Measurements from ENCODE around the gene SEC61A1.

SEC61A1 gene

DNA sequence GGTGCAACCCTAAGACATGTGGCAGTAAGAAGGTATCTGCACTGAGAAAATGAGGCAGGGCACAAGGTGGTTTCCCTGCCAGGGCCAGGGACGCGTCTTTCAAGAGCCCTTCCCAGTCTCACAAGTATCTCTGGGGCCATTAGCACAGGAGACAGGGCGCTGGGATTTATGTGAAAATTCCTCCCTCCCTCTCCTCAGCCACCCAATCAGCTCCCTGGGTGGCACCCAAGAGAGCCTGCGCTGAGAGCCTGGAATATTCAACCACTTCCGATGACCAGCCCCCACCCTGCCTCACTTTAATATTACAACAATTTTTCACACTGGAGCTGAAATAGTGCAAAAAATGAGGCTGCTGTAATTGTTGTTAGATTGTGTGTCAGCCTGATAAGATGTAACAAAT lies 26.1 kb downstream of the SEC61A1 start:
- FAIRE-seq, result no peak

DNA sequence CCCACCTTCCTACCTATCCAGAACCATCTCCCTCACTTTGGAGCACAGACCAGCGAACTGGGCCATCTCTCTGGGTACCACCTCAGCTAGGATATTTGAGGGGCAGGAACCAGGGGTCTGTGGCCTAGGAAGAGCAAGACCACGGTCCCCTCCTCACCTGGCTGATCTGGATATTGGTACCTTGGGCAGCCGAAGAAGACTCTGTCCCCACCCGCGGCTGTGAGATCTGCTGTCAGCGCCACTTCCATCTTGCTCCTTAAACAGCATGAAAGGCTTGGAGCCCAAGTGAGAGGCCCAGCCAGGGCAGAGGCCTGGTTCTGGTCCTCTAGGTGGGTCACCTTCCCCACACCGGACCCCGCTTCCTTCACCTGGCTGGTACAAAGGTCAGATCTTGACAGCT lies 26.6 kb downstream of the SEC61A1 start:
- FAIRE-seq, result no peak

DNA sequence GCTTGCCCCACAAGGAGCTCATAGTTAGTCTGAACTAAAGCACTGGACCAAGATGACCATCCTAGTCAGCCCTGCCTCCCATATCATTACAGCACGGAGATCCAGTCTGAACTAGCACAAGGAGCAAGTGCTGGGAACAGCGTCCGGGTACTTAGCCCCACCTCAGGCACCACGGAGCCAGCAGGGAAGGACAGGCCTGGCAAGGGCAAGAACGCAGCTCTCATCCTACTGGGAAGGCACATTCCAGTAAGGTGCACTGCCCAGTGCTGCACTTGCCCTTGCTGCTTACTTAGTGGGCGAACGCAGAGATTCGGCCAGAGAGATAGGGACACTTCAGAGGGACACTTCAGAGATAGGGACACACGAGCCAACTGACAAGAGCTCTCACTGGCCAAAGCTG lies 27.6 kb downstream of the SEC61A1 start:
- FAIRE-seq, result no peak

- FAIRE-seq, result no peak
These were observed 28.3 kb downstream of the SEC61A1 start for GRCh38 chr3:128080323-128081080.

DNA sequence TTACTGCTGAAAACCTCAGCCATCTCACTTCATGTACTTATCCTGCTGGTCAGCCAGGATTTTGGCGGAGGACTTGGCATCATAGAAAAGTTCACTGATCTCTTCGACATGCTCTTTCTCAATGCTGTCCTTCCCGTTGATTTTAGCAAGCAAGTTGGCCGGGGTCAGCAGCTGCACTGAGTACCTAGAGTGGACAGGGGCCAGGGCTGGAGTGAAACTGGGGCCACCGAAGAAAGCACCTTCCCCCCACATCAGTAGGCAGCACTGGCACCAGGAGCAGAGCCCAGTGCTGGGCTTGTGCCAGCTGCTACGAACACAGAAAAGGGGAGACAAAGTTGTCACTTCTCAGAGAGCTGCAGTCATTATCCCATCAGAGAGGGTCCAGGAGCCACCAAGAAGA lies 29.0 kb downstream of the SEC61A1 start:
- no peak for FAIRE-seq

DNA sequence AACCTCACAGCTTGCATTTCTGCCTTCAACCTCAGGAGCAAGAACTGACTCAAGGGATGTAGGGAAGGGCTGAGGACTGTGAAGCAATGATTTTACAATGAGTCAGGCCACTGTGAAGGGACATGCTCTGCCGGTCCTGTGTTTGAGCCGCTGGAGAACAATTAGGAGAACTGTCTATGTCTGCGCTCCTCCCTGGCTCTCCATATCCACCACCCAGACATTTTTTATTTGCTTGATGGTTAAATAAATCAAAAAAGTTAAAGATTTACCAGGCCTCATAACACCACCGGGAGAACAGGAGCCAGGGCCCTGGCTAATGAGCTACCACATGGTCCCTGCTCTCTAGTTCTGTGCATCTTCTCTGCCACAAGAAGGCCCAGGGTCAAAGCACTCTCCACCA lies 29.6 kb downstream of the SEC61A1 start:
- FAIRE-seq, result no peak

DNA sequence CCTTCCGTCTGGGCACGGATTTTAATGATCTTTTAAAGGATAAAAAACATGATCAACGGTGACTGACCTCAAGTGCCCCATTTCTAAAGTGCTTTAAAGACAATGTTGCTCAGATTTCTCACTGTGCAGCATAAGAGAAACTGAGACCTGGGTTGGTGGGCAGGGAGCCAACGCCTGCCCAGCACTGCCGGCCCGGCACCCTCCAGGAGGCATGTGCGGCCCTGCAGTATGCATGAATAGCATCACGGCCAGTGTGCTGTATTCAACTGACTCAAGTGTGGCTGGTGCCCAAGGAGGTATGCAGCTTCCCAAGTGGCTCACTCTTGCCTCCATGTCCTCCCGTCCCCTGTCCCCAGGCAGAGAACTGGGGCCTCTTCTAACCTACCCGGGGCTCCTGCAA lies 30.3 kb downstream of the SEC61A1 start:
- no peak for FAIRE-seq

DNA sequence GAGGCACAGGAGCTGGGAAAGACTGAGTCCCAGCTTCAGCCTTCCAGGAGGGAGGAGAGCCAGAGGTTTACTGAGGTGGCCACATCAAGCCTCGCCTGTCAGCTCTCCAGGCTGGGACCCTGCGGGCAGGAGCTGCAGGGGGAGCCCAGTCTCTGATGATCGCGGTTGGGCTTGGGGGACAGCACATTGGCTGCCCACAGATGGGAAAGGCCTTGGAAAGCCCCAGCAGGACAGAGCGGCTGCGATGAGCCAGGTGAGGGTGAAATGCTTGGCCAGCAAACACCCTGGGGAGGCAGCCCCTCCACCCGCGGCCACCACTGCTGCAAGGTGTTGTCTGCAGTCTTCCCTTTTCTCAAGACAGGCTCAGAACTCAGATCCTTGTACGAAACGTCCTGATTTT lies 31.2 kb downstream of the SEC61A1 start:
- FAIRE-seq, result no peak

DNA sequence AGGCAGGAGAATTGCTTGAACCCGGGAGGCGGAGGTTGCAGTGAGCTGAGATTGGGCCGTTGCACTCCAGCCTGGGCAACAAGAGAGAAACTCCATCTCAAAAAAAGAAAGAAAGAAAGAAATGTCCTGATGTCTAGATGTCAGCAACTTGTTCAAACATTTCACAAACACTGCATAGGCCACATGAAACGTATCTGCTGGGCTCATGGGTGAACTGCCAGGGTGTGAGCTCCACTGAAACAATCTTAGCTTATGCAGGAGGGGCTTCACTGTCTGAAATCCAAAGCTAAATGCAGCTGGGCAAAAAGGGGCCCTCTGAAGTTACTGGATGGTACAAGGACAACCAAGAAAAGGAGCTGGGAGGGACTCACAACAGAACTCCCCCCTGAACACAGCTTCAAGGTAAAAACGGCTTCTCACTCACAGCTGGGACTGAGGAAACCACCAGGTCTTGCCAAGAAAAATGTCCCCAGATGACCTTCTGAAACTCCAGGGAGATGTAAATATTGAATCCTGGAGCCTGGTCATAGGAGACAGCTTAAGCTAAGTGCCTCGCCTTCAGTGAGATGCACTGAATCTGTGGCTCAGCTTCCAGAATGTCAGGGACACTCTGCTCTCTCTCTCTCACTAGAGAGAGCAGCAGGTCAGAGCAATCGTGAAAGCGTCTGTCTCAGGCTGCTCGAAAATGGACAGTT lies 31.9 kb downstream of the SEC61A1 start:
- no peak for FAIRE-seq

DNA sequence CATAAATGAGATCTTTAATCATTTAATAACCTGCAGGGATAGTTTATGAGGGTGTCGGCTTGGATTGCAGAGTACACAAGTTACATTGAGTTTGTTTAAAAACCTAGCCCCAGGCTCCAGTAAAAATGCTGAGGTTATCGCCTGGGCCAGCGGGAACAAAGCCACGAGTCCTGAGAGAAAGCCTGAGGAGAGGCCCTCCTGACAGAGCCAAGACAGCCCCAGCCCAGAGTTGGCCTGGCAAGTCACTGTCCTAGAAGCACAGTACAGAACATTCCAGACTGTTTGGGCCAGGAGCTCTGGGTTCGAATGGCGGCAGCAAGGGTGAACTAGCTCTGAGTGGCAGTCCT lies 32.4 kb downstream of the SEC61A1 start:
- no peak for FAIRE-seq

- FAIRE-seq, result no peak
These were observed 36.9 kb downstream of the SEC61A1 start for GRCh38 chr3:128089135-128089534.

GRCh38 chr3:128091586-128091985 lies 39.3 kb downstream of the SEC61A1 start:
- no peak for FAIRE-seq

- no peak for FAIRE-seq
These were observed 42.3 kb downstream of the SEC61A1 start for GRCh38 chr3:128094295-128095151.

DNA sequence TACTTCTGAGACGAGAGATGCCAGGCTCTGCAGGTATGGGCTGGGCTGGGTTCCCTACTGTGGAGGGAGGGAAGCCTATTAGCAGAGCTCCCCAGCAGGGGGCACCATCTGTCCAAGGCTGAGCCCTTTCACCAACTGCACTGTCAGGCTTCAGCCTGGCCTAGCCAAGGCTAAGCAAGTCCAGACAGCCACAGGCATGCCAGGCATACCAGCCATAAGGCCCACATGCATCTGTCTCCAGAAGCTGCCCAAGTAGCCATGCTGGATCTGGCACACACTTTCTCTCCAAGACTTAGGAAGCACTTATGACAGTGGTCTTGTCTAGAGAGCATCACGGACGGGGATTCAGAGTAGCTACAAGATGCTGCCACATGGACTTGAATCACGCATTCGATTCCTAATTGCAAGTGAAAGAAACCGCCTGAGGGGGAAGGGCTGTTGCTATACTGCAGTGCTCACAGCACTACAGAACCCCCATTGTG lies 43.0 kb downstream of the SEC61A1 start:
- no peak for FAIRE-seq

- FAIRE-seq, result no peak
These were observed 46.0 kb downstream of the SEC61A1 start for GRCh38 chr3:128098234-128098633.

DNA sequence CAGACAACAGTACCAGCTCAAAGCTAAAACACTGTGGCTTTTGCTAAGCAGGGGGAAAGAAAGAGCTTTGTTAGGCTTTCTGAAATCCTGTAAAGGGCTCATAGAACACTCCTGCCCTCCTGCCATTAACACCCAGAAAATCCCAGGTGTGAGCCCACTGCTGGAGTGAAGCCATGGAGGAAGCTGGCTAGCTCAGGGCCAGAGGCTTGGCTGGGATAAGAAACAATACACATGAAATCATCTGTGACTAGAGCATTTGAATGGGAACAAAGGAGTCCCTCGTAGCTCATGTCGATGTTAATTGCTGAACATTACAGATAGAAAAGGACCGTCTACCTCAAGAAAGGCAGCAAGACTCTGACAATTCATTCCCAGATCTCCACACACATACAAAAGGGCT lies 47.9 kb downstream of the SEC61A1 start:
- FAIRE-seq, result no peak

GRCh38 chr3:128100638-128101037 lies 48.4 kb downstream of the SEC61A1 start:
- FAIRE-seq, result no peak

GRCh38 chr3:128103136-128103676 lies 51.0 kb downstream of the SEC61A1 start:
- no peak for FAIRE-seq

DNA sequence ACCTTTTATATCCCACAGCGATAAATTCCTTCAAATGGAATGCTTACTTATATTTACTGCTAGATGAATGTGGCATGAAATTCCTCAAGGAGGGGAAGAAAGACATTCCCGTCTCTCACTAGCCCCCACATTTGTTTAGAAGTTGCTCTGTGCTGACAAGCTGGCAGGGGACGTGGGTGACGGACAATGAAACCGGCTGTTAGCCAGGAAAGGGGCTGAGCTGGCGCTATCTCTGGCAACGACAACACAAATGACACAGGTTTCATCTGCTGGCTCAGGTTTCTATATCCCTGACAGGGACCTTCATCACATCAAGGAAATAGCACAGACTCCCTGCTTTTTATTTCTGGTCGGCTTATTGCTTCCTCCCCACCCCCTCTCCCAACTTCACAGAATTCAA lies 55.6 kb downstream of the SEC61A1 start:
- no peak for FAIRE-seq

DNA sequence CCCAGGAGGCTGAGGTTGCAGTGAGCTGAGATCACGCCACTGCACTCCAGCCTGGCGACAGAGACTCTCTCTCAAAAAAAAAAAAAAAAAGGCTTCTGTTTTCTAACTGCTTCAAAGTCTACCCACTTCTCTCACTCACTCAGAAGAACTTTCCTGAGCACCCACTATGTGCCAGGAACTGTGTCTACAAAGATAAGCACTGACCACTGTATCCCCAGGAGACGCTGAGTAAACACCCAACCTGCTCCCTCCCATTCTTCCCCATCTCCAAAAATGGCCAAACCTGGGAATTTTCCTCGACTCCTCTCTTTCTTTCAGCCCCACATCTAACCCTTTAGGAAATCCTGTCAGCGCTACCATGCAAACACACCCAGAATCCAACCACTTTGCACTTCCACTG lies 58.9 kb downstream of the SEC61A1 start:
- no peak for FAIRE-seq

DNA sequence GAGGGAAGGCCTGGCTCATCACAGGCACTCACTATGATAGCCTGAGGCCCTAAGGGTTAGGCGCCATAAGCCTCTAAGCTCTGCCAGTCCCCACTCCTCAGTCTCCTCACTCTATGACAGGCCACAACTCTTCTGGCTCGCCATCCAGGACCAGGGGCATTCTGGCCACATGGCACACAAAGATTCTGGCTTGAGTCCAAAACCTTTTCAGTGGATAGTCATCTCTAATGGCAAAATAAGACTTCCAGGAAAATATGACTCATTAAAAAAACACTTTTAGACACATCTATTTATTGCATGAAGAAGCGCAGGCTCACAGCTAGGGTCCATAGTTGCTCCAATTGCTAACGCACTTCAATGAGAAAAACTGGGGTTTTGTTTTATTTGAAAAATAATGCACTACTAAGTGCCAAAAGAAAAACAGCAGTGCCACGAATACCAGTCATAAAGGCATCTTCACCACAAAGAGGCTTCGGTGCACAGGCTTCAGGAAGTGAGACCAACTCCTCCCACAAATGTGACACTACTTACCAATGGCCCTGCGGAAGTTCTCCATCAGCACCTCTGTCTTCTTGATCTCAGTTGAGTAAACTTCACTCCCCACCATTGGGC lies 60.2 kb downstream of the SEC61A1 start:
- FAIRE-seq, result no peak

DNA sequence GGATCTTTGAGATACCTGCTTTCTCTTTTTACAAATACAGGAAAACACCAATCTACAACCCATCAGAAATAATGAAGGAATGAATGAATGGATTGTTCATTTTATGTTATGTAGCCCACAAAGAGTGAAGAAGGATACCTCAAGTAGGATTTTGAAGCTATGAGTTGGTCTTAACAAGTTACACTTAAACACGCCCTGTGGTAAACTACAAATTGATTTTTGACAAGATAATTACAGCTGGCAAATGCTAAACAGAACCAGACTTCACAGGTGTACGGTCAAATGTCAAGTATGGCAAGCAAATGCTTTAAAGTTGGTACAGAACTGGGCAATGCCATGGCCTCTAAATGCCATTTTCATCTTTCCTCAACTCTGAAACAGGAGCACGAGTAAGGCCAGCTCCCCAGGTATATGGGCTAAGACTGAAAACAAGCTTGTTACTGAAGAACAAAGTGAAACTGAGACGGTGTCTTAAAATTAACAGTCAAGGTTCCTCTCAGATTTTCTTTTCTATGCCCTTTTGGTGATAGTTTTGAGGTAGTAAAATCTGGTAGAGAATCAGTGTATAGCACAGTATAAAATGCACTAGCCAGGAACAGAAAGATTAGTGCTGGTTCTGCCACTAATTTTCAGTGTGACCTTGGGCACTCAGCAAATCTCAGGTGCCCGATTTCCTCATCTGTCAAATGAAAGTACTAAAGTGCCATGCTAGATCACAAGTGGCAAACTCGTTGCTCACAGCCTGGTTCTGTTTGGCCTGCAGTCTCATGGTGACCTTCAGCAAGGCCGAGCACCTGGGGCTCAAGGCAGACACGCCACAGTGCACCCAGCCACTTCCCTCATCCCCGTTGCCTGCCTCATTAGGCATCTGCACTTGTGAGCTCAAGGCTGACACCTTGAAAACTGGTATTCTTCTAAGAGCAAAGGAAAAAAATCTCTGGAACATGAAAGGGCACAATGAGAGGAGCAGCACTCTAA lies 61.9 kb downstream of the SEC61A1 start:
- FAIRE-seq, result no peak
